PC-3 (cell line): ENCODE data around the gene VGLL3. TPM values are rescaled to one million over a fixed set of nuclear protein-coding genes. Genes with fewer than 3 reads are reported as not detected.

Experiments
- ATAC-seq: fragments of 200-7000 bp; cut with Tn5 transposase; 2 replicates; pipeline ENCODE4 v1.9.1; 2020; ENCODE audit warnings: mild to moderate bottlenecking, moderate library complexity
- BruUV-seq: library from RNA; stranded (reverse); fragments of 400-500 nt; replicated peaks from 2 replicates; lab custom pipeline; 2021; lab: Mats Ljungman, UMichigan
- CTCF ChIA-PET: fragments of 300-600 bp; sonication (Branson Sonifier 250); formaldehyde crosslinking; loops from one replicate; lab custom pipeline; 2022; ENCODE audit warnings: antibody characterized with exemption; lab: Charles Lee
- POLR2A ChIA-PET: fragments of 300-600 bp; sonication (Branson Sonifier 250); formaldehyde crosslinking; loops from one replicate; lab custom pipeline; 2022; ENCODE audit warnings: antibody characterized with exemption; ENCODE audit not compliant: unreplicated experiment; lab: Charles Lee
- DNase-seq: peaks from one replicate; pipeline ENCODE4 v3.0.0-alpha.2; 2015
- H2AFZ ChIP-seq: fragments of 300-600 bp; sonication (generic); 2 replicates; pipeline ENCODE4 v1.6.0; 2016; ENCODE audit warnings: antibody characterized with exemption, low read length
- H3F3A ChIP-seq: fragments of 300-600 bp; sonication (generic); one replicate; pipeline ENCODE4 v1.6.0; 2017; ENCODE audit warnings: antibody characterized with exemption, low read length, control low read depth, mild to moderate bottlenecking; ENCODE audit not compliant: unreplicated experiment
- H3K27ac ChIP-seq: fragments of 300-600 bp; sonication (generic); 2 replicates; pipeline ENCODE4 v1.5.1; 2016; ENCODE audit warnings: mild to moderate bottlenecking, low read length
- H3K27me3 ChIP-seq: fragments of 300-600 bp; sonication (generic); 2 replicates; pipeline ENCODE4 v1.6.1; 2016; ENCODE audit warnings: low read length, mixed read lengths
- H3K36me3 ChIP-seq: fragments of 300-600 bp; sonication (generic); 2 replicates; pipeline ENCODE4 v1.6.1; 2016; ENCODE audit warnings: low read depth, mixed run types, low read length, mixed read lengths
- H3K4me1 ChIP-seq: fragments of 300-600 bp; sonication (generic); 2 replicates; pipeline ENCODE4 v1.5.1; 2016; ENCODE audit warnings: low read length; ENCODE audit not compliant: insufficient read depth
- H3K4me2 ChIP-seq: fragments of 300-600 bp; sonication (generic); 2 replicates; pipeline ENCODE4 v1.6.0; 2016; ENCODE audit warnings: low read length
- H3K4me3 ChIP-seq: fragments of 300-600 bp; sonication (generic); 2 replicates; pipeline ENCODE4 v1.5.1; 2016; ENCODE audit warnings: mild to moderate bottlenecking, low read length, mixed read lengths
- H3K79me2 ChIP-seq: fragments of 300-600 bp; sonication (generic); 2 replicates; pipeline ENCODE4 v1.6.1; 2017; ENCODE audit warnings: low read length, mixed read lengths
- H3K9ac ChIP-seq: fragments of 300-600 bp; sonication (generic); 2 replicates; pipeline ENCODE4 v1.6.0; 2016; ENCODE audit warnings: mild to moderate bottlenecking, low read length
- H3K9me2 ChIP-seq: fragments of 300-600 bp; sonication (generic); replicated peaks from 2 replicates; pipeline ENCODE4 v1.6.1; 2016; ENCODE audit warnings: mixed run types, low read length, mixed read lengths
- H3K9me3 ChIP-seq: fragments of 300-600 bp; sonication (generic); 2 replicates; pipeline ENCODE4 v1.6.1; 2016; ENCODE audit warnings: low read length, mixed read lengths
- H4K20me1 ChIP-seq: fragments of 300-600 bp; sonication (generic); 2 replicates; pipeline ENCODE4 v1.6.1; 2016; ENCODE audit warnings: low read length, mixed read lengths
- EZH2 ChIP-seq: fragments of 300-600 bp; sonication (generic); IDR thresholded peaks from one replicate; pipeline ENCODE4 v1.6.1; 2017; ENCODE audit warnings: antibody characterized with exemption, mild to moderate bottlenecking, low read length; ENCODE audit not compliant: unreplicated experiment
- EZH2phosphoT487 ChIP-seq: fragments of 300-600 bp; sonication (generic); IDR thresholded peaks from 2 replicates; pipeline ENCODE4 v1.6.1; 2018; ENCODE audit warnings: mild to moderate bottlenecking, antibody characterized with exemption, low read length, borderline replicate concordance
- intact Hi-C: fragments of 100-400 bp; cut with micrococcal nuclease; formaldehyde crosslinking; loops from 2 replicates; pipeline ENCODE4 v1.9.0; 2023
- total RNA-seq: library from RNA; depleted of rRNA; stranded (reverse); fragments of >200 nt; gene quantifications from 2 replicates; pipeline ENCODE4 v1.2.3, GENCODE V29; 2014
- TF ChIP-seq, protein P1 (sequence below): fragments of 300-600 bp; sonication (generic); conservative IDR thresholded peaks from 2 replicates; pipeline ENCODE4 v1.5.1; 2017; ENCODE audit warnings: antibody characterized with exemption, low read depth, mild to moderate bottlenecking, low read length

VGLL3 gene
- total RNA-seq, 1 experiment from 2014 or later: 1.3 TPM

- DNase-seq: no peak
- Histone ChIP-seq H3K9me3 (no peaks in the 10 kb centered on the region), H3K9me2 (no peaks in the 10 kb centered on the region), H3K4me2 (no peak overlapping the region), H3K36me3 (no peaks in the 10 kb centered on the region), H4K20me1 (no peaks in the 10 kb centered on the region), H2AFZ (no peak overlapping the region), H3K4me3 (no peak overlapping the region), H3F3A (no peaks in the 10 kb centered on the region), H3K9ac (no peak overlapping the region), H3K4me1 (no peaks in the 10 kb centered on the region), H3K79me2 (no peaks in the 10 kb centered on the region), H3K27me3 (no peaks in the 10 kb centered on the region), H3K27ac (no peak overlapping the region)
- intact Hi-C loops: no loop called here
- TF ChIP-seq, protein P1, sequence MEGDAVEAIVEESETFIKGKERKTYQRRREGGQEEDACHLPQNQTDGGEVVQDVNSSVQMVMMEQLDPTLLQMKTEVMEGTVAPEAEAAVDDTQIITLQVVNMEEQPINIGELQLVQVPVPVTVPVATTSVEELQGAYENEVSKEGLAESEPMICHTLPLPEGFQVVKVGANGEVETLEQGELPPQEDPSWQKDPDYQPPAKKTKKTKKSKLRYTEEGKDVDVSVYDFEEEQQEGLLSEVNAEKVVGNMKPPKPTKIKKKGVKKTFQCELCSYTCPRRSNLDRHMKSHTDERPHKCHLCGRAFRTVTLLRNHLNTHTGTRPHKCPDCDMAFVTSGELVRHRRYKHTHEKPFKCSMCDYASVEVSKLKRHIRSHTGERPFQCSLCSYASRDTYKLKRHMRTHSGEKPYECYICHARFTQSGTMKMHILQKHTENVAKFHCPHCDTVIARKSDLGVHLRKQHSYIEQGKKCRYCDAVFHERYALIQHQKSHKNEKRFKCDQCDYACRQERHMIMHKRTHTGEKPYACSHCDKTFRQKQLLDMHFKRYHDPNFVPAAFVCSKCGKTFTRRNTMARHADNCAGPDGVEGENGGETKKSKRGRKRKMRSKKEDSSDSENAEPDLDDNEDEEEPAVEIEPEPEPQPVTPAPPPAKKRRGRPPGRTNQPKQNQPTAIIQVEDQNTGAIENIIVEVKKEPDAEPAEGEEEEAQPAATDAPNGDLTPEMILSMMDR: no peak
- CTCF ChIA-PET: no interaction called here
- no TSS peak for BruUV-seq
- POLR2A ChIA-PET: no interaction called here
- no peak for ATAC-seq
These were observed 48.7 kb downstream of the VGLL3 start for GRCh38 chr3:86942206-86942605.

- H3K27me3 ChIP-seq: no peaks in the 10 kb centered on the region
- intact Hi-C loops: no loop called here
- H3K27ac ChIP-seq: no peak overlapping the region
- H3F3A ChIP-seq: no peaks in the 10 kb centered on the region
- ChIA-PET POLR2A (no interaction called here), CTCF (no interaction called here)
- no peak for DNase-seq
- H4K20me1 ChIP-seq: no peaks in the 10 kb centered on the region
- TF ChIP-seq EZH2: no peak
- no peak for TF ChIP-seq EZH2phosphoT487
- TF ChIP-seq, protein P1: no peak
- ATAC-seq: no peak
- H3K79me2 ChIP-seq: no peaks in the 10 kb centered on the region
- H3K36me3 ChIP-seq: no peaks in the 10 kb centered on the region
- no peak overlapping the region for H3K4me3 ChIP-seq
- H3K9ac ChIP-seq: no peak overlapping the region
- BruUV-seq: no TSS peak
- no peak overlapping the region for H3K4me2 ChIP-seq
- H3K9me3 ChIP-seq: no peaks in the 10 kb centered on the region
- H3K4me1 ChIP-seq: no peaks in the 10 kb centered on the region
- H3K9me2 ChIP-seq: no peaks in the 10 kb centered on the region
- H2AFZ ChIP-seq: no peak overlapping the region
These were observed 52.4 kb downstream of the VGLL3 start for GRCh38 chr3:86938416-86939105.

DNA sequence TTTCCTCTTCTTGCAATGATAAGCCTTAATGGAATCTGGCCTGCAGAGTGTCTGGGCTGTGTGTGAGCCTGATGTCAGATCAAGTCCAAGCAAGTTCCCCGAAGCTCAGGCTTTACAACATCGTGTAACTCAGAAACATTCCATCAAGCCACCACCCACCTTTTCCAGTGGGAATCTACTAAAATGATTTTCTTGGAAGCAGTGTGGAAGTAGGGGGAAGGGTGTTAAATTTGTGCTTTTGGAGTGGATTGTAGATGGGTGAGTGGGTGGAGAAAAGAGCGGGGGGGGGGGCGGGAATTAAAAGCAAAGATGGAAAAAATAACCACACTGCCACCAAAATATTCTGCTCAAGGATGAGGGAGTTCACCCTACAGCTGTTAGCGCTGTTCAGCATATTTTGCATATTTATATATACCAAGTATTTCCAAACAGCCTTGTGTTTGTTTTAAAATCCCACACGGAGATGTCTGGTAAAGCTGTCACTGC, 53.6 kb downstream of the VGLL3 start:
- Histone ChIP-seq H3K27me3 (no peaks in the 10 kb centered on the region), H3K79me2 (no peaks in the 10 kb centered on the region), H3K4me2 (no peak overlapping the region), H2AFZ (no peak overlapping the region), H3K27ac (no peak overlapping the region), H4K20me1 (no peaks in the 10 kb centered on the region), H3K4me3 (no peak overlapping the region), H3K9me2 (no peaks in the 10 kb centered on the region), H3K36me3 (no peaks in the 10 kb centered on the region), H3K9me3 (no peaks in the 10 kb centered on the region), H3F3A (no peaks in the 10 kb centered on the region), H3K9ac (no peak overlapping the region), H3K4me1 (no peaks in the 10 kb centered on the region)
- intact Hi-C loops: no loop called here
- no peak for ATAC-seq
- no peak for TF ChIP-seq EZH2phosphoT487
- TF ChIP-seq, protein P1: no peak
- no peak for TF ChIP-seq EZH2
- CTCF ChIA-PET: no interaction called here
- POLR2A ChIA-PET: no interaction called here
- BruUV-seq: no TSS peak
- no peak for DNase-seq
